Gastrocnemius medialis (tissue), 4 donors: ENCODE measurements around the gene HECTD4.

Experiments
- POLR2A ChIP-seq, 2 donors: fragments of 450-650 bp; IDR thresholded peaks; one replicate each; pipeline ENCODE4 v1.6.1; 2017; ENCODE audit warnings: antibody characterized with exemption in 2 of 2, mild to moderate bottlenecking in 2 of 2, moderate library complexity in 2 of 2
- TF ChIP-seq, protein P1 (sequence below), 5 experiments: fragments of 450-650 bp in 3 of 5; fragments of 200-600 bp in 2 of 5; sonication (generic) in 2 of 5; IDR thresholded peaks in 4 of 5; conservative IDR thresholded peaks in 1 of 5; 1 replicate in 4 of 5; 2 replicates in 1 of 5; pipeline ENCODE4 v1.5.1; 2016 to 2019; ENCODE audit warnings: antibody characterized with exemption in 5 of 5, mild to moderate bottlenecking in 3 of 5, moderate library complexity in 3 of 5

DNA sequence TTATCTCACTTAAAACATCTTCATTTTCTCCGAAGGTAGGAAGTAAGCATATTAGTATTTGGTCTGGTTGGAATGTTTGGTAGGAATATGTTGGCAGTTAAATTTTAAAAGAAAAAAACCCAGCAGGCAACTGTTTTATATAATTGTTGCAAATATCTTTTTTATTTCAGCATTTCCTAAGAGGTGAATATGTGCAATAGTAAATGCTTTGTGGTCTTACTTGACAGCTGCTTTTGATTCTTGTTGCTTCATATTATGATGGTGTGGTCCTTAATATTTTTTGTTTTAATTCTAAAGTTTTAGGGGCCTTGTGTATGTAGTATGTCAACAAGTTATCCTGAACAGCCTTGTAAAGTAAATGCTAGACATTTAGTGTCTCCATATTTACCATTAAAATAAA lies 250.5 kb downstream of the HECTD4 start:
- TF ChIP-seq, protein P1, sequence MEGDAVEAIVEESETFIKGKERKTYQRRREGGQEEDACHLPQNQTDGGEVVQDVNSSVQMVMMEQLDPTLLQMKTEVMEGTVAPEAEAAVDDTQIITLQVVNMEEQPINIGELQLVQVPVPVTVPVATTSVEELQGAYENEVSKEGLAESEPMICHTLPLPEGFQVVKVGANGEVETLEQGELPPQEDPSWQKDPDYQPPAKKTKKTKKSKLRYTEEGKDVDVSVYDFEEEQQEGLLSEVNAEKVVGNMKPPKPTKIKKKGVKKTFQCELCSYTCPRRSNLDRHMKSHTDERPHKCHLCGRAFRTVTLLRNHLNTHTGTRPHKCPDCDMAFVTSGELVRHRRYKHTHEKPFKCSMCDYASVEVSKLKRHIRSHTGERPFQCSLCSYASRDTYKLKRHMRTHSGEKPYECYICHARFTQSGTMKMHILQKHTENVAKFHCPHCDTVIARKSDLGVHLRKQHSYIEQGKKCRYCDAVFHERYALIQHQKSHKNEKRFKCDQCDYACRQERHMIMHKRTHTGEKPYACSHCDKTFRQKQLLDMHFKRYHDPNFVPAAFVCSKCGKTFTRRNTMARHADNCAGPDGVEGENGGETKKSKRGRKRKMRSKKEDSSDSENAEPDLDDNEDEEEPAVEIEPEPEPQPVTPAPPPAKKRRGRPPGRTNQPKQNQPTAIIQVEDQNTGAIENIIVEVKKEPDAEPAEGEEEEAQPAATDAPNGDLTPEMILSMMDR (IDR thresholded peaks at IDR 0.05 in 4 of 5, conservative IDR thresholded peaks at IDR 0.05 in 1 of 5): no peak
- no peak for TF ChIP-seq POLR2A (IDR thresholded peaks at IDR 0.05)
